HG02840 (cell line): Measurements from ENCODE around the gene FREM2.

Experiments used
- ATAC-seq: cut with Tn5 transposase; IDR thresholded peaks from one replicate; pipeline ENCODE4 v1.9.1; 2021; ENCODE audit warnings: mild to moderate bottlenecking, moderate library complexity, moderate number of reproducible peaks; ENCODE audit not compliant: unreplicated experiment, low FRiP score

The FREM2 gene

GRCh38 chr13:38753878-38754277, 67.0 kb downstream of the FREM2 start:
- no peak for ATAC-seq

- ATAC-seq = no peak
Measured at GRCh38 chr13:38755793-38756192, 68.9 kb downstream of the FREM2 start.

- ATAC-seq = no peak
Measured at GRCh38 chr13:38758277-38758676, 71.4 kb downstream of the FREM2 start.

GRCh38 chr13:38759390-38759789, 72.5 kb downstream of the FREM2 start:
- no peak for ATAC-seq

GRCh38 chr13:38763446-38764381, 76.8 kb downstream of the FREM2 start:
- no peak for ATAC-seq

- no peak for ATAC-seq
Measured at GRCh38 chr13:38766799-38767198, 79.9 kb downstream of the FREM2 start.

GRCh38 chr13:38767506-38768265, 80.8 kb downstream of the FREM2 start:
- no peak for ATAC-seq

- no peak for ATAC-seq
Measured at GRCh38 chr13:38769526-38769925, 82.6 kb downstream of the FREM2 start.

GRCh38 chr13:38775085-38775484, 88.2 kb downstream of the FREM2 start:
- ATAC-seq = no peak

- no peak for ATAC-seq
Measured at GRCh38 chr13:38777347-38778119, 90.7 kb downstream of the FREM2 start.

GRCh38 chr13:38781539-38781938, 94.7 kb downstream of the FREM2 start:
- ATAC-seq = no peak

- ATAC-seq = no peak
Measured at GRCh38 chr13:38784036-38784880, 97.4 kb downstream of the FREM2 start.

GRCh38 chr13:38785042-38785441, 98.2 kb downstream of the FREM2 start:
- no peak for ATAC-seq

- no peak for ATAC-seq
Measured at GRCh38 chr13:38785490-38785889, 98.6 kb downstream of the FREM2 start.

GRCh38 chr13:38787550-38787949, 100.7 kb downstream of the FREM2 start:
- ATAC-seq = no peak

- no peak for ATAC-seq
Measured at GRCh38 chr13:38796890-38797289, 110.0 kb downstream of the FREM2 start.

GRCh38 chr13:38803531-38803930, 116.7 kb downstream of the FREM2 start:
- no peak for ATAC-seq

- no peak for ATAC-seq
Measured at GRCh38 chr13:38804061-38804460, 117.2 kb downstream of the FREM2 start.

GRCh38 chr13:38804536-38804935, 117.7 kb downstream of the FREM2 start:
- no peak for ATAC-seq

- ATAC-seq = no peak
Measured at GRCh38 chr13:38814331-38814730, 127.5 kb downstream of the FREM2 start.
